Endothelial cell of umbilical vein (primary cell): ENCODE results near the gene SERPINI1. TPM values are rescaled to one million over a fixed set of nuclear protein-coding genes. Genes with fewer than 3 reads are reported as not detected.

Experiments
- BruUV-seq: library from RNA; stranded (reverse); fragments of 400-500 nt; replicated peaks from 2 replicates; lab custom pipeline; 2021; lab: Mats Ljungman, UMichigan
- CTCF ChIA-PET: fragments of 300-600, 350-600 bp; sonication (Branson Sonifier 250); formaldehyde crosslinking; loops from one replicate; lab custom pipeline; 2021; ENCODE audit warnings: antibody characterized with exemption, inconsistent platforms; lab: Charles Lee
- POLR2A ChIA-PET: fragments of 300-600, 350-600 bp; sonication (Branson Sonifier 250); formaldehyde crosslinking; loops from one replicate; lab custom pipeline; 2021; ENCODE audit warnings: antibody characterized with exemption, inconsistent platforms; lab: Charles Lee
- DNase-seq: peaks from one replicate; pipeline ENCODE4 v3.0.0-alpha.2; 2011; ENCODE audit warnings: low read depth, low spot score
- FAIRE-seq: peaks from 2 replicates; lab custom pipeline; 2011; peaks lifted over from hg19 to GRCh38; lab: Jason Lieb, UNC
- H2AFZ ChIP-seq: 2 replicates; pipeline ENCODE4 v1.6.0; 2012; ENCODE audit warnings: low read depth, low read length, control low read depth, inconsistent platforms
- H3K27ac ChIP-seq: 2 replicates; pipeline ENCODE4 v1.5.1; 2011; ENCODE audit warnings: low read depth, mild to moderate bottlenecking, control low read depth, low read length, moderate library complexity; ENCODE audit not compliant: insufficient read depth
- H3K27me3 ChIP-seq, 2 experiments: 2 replicates each; pipeline versions ENCODE4 v1.6.0 to v1.6.1; 2011; ENCODE audit warnings: low read length in 2 of 2, mixed read lengths in 1 of 2; ENCODE audit not compliant: control insufficient read depth in 2 of 2, insufficient read depth in 2 of 2
- H3K36me3 ChIP-seq, 2 experiments: 2 replicates in 1 of 2; 3 replicates in 1 of 2; pipeline ENCODE4 v1.5.1; 2011; ENCODE audit warnings: low read length in 2 of 2, mild to moderate bottlenecking in 1 of 2, moderate library complexity in 1 of 2; ENCODE audit not compliant: control insufficient read depth in 2 of 2, insufficient read depth in 2 of 2; ENCODE audit errors: extremely low read depth in 1 of 2
- H3K4me1 ChIP-seq: 3 replicates; pipeline ENCODE4 v1.5.1; 2011; ENCODE audit warnings: mild to moderate bottlenecking, low read length; ENCODE audit not compliant: control insufficient read depth, insufficient read depth; ENCODE audit errors: extremely low read depth
- H3K4me2 ChIP-seq: 2 replicates; pipeline ENCODE4 v1.6.1; 2011; ENCODE audit warnings: low read length, control low read depth, mixed read lengths; ENCODE audit not compliant: insufficient read depth
- H3K4me3 ChIP-seq, 3 experiments: fragments of 200-600 bp in 1 of 3; sonication (generic), shearing (Covaris generic) in 1 of 3; replicated peaks in 1 of 3; 2 replicates each; pipeline ENCODE4 v1.5.1; 2011 to 2016; ENCODE audit warnings: control low read depth in 3 of 3, low read length in 3 of 3, mild to moderate bottlenecking in 2 of 3, inconsistent platforms in 1 of 3, low read depth in 1 of 3, moderate library complexity in 1 of 3; ENCODE audit not compliant: insufficient read depth in 1 of 3
- H3K79me2 ChIP-seq: 2 replicates; pipeline ENCODE4 v1.6.0; 2012; ENCODE audit warnings: low read length, inconsistent platforms; ENCODE audit not compliant: control insufficient read depth, insufficient read depth
- H3K9ac ChIP-seq: replicated peaks from 2 replicates; pipeline ENCODE3; 2011; ENCODE audit warnings: low read length, control low read depth; ENCODE audit not compliant: insufficient read depth; ENCODE audit errors: extremely low read depth
- H3K9me1 ChIP-seq: replicated peaks from 3 replicates; pipeline ENCODE4 v1.6.0; 2011; ENCODE audit warnings: mild to moderate bottlenecking, low read length; ENCODE audit not compliant: control insufficient read depth, insufficient read depth; ENCODE audit errors: extremely low read depth
- H3K9me3 ChIP-seq: replicated peaks from 2 replicates; pipeline ENCODE4 v1.5.1; 2012; ENCODE audit warnings: low read length, inconsistent platforms; ENCODE audit not compliant: control insufficient read depth, insufficient read depth
- H4K20me1 ChIP-seq: replicated peaks from 2 replicates; pipeline ENCODE3; 2011; ENCODE audit warnings: mild to moderate bottlenecking, low read length; ENCODE audit not compliant: control insufficient read depth, insufficient read depth; ENCODE audit errors: extremely low read depth
- CTCF ChIP-seq, 2 donors: IDR thresholded peaks; 1 replicate in 1 of 2; 2 replicates in 1 of 2; pipeline ENCODE4 v1.5.1; 2011; ENCODE audit warnings: low read length in 2 of 2, mild to moderate bottlenecking in 2 of 2, moderate library complexity in 2 of 2, control low read depth in 1 of 2, inconsistent platforms in 1 of 2, low read depth in 1 of 2; ENCODE audit not compliant: insufficient read depth in 1 of 2; ENCODE audit errors: extremely low read depth in 1 of 2
- EZH2 ChIP-seq: IDR thresholded peaks from 2 replicates; pipeline ENCODE4 v1.6.1; 2012; ENCODE audit warnings: borderline replicate concordance, low read depth, mild to moderate bottlenecking, moderate library complexity, low read length, inconsistent platforms; ENCODE audit not compliant: severe bottlenecking
- FOS ChIP-seq: IDR thresholded peaks from 2 replicates; pipeline ENCODE4 v1.6.1; 2011; ENCODE audit warnings: mild to moderate bottlenecking, low read length, moderate library complexity, borderline replicate concordance; ENCODE audit not compliant: insufficient read depth
- GATA2 ChIP-seq: IDR thresholded peaks from 2 replicates; pipeline ENCODE4 v1.7.0; 2011; ENCODE audit warnings: low read depth, mild to moderate bottlenecking, moderate library complexity, mixed read lengths, low read length; ENCODE audit not compliant: insufficient read length, insufficient read depth
- JUN ChIP-seq: IDR thresholded peaks from 2 replicates; pipeline ENCODE4 v1.6.1; 2011; ENCODE audit warnings: borderline replicate concordance, low read depth; ENCODE audit not compliant: insufficient read length, insufficient read depth
- MAX ChIP-seq: IDR thresholded peaks from 2 replicates; pipeline ENCODE4 v1.6.1; 2011; ENCODE audit not compliant: insufficient read depth, insufficient read length
- MYC ChIP-seq: IDR thresholded peaks from one replicate; pipeline ENCODE4 v1.6.1; 2011; ENCODE audit warnings: mild to moderate bottlenecking, low read depth, low read length
- POLR2A ChIP-seq: IDR thresholded peaks from 2 replicates; pipeline ENCODE4 v1.6.1; 2012; ENCODE audit warnings: low read depth, mild to moderate bottlenecking, control low read depth, low read length
- POLR2AphosphoS5 ChIP-seq: IDR thresholded peaks from 2 replicates; pipeline ENCODE4 v1.6.1; 2012; ENCODE audit warnings: low read depth, mild to moderate bottlenecking, control low read depth, low read length, moderate library complexity; ENCODE audit not compliant: insufficient read depth
- dilution Hi-C: fragments of 300-500 bp; cut with MboI; formaldehyde crosslinking; loops from one replicate; pipeline ENCODE4 v1.15.0; 2019; ENCODE audit warnings: low sequenced_read_pairs; ENCODE audit not compliant: extremely low pct_ligation_motif_present
- intact Hi-C: fragments of 100-400 bp; cut with micrococcal nuclease; formaldehyde crosslinking; loops from one replicate; pipeline ENCODE4 v1.10.0; 2022
- polyA plus RNA-seq, 4 experiments: library from polyadenylated mRNA; depleted of rRNA in 3 of 4; stranded (reverse) in 3 of 4; unstranded in 1 of 4; fragments of >200 nt; gene quantifications; 2 replicates each; pipeline versions ENCODE4 v1.2.1 to v1.2.3, GENCODE V29; 2011 to 2012; ENCODE audit warnings: missing spikeins in 1 of 4
- total RNA-seq: library from RNA; stranded (reverse); gene quantifications from 2 replicates; pipeline ENCODE4 v1.2.3, GENCODE V29; 2021

SERPINI1 gene
- total and polyA plus RNA-seq, 2 donors (not counting 3 experiments of a cell fraction or from before 2014, with no cell fraction given) = 0.22 to 0.28 TPM

GRCh38 chr3:167700046-167700445, 35.5 kb upstream of the SERPINI1 start:
- intact Hi-C loops (no loop called here), dilution Hi-C loops (no loop called here)
- BruUV-seq = no TSS peak
- Histone ChIP-seq H3K9me1 (no peaks in the 10 kb centered on the region), H2AFZ (no peak overlapping the region), H3K27me3 (no peaks in the 10 kb centered on the region), H3K4me2 (no peak overlapping the region), H3K36me3 (peaks cover 0 to 2% of the 10 kb centered on the region in 2 experiments), H4K20me1 (no peaks in the 10 kb centered on the region), H3K4me1 (no peaks in the 10 kb centered on the region), H3K9me3 (no peaks in the 10 kb centered on the region), H3K79me2 (no peaks in the 10 kb centered on the region), H3K9ac (no peak overlapping the region), H3K27ac (no peak overlapping the region), H3K4me3 (no peak overlapping the region)
- POLR2A ChIA-PET = no interaction called here
- TF ChIP-seq FOS = no peak
- TF ChIP-seq CTCF (IDR thresholded peaks at IDR 0.05; ENCODE audit: extremely low read depth in 1 of 2, insufficient read depth in 1 of 2, low read depth in 1 of 2, low read length in 2 of 2) = no peak
- no peak for TF ChIP-seq POLR2A
- TF ChIP-seq MAX = no peak
- CTCF ChIA-PET = interaction anchor here (5.0 kb wide), 1 partner anchor 15 kb away, joined by 20 read pairs; no protein-coding TSS in a partner anchor
- FAIRE-seq = no peak
- DNase-seq = no peak

GRCh38 chr3:167700926-167701325, 34.6 kb upstream of the SERPINI1 start:
- H3K9ac ChIP-seq = no peak overlapping the region
- H4K20me1 ChIP-seq = no peaks in the 10 kb centered on the region
- H2AFZ ChIP-seq = no peak overlapping the region
- dilution Hi-C loops (no loop called here), intact Hi-C loops (no loop called here)
- no peaks in the 10 kb centered on the region for H3K27me3 ChIP-seq
- H3K4me1 ChIP-seq = peaks cover 2% of the 10 kb centered on the region
- no peak overlapping the region for H3K27ac ChIP-seq
- CTCF ChIA-PET = interaction anchor here (5.0 kb wide), 1 partner anchor 16 kb away, joined by 20 read pairs; no protein-coding TSS in a partner anchor
- DNase-seq = no peak
- H3K79me2 ChIP-seq = no peaks in the 10 kb centered on the region
- BruUV-seq = no TSS peak
- no peaks in the 10 kb centered on the region for H3K9me3 ChIP-seq
- H3K4me3 ChIP-seq = no peak overlapping the region
- FAIRE-seq = no peak
- POLR2A ChIA-PET = no interaction called here
- no peaks in the 10 kb centered on the region for H3K9me1 ChIP-seq
- peaks cover 0 to 2% of the 10 kb centered on the region in 2 experiments for H3K36me3 ChIP-seq
- H3K4me2 ChIP-seq = no peak overlapping the region
- TF ChIP-seq MAX = no peak
- TF ChIP-seq POLR2AphosphoS5 = no peak
- no peak for TF ChIP-seq POLR2A
- TF ChIP-seq JUN = no peak
- TF ChIP-seq MYC = no peak
- no peak for TF ChIP-seq GATA2
- TF ChIP-seq FOS = no peak
- no peak for TF ChIP-seq CTCF (IDR thresholded peaks at IDR 0.05; ENCODE audit: extremely low read depth in 1 of 2, insufficient read depth in 1 of 2, low read depth in 1 of 2, low read length in 2 of 2)
- no peak for TF ChIP-seq EZH2
